ENCODE measurements around the gene EXTL1. TPM values are rescaled to one million over a fixed set of nuclear protein-coding genes. Genes with fewer than 3 reads are reported as not detected.

Gene EXTL1
- total RNA-seq, 4 donors from 2014 or later: not detected

- intact Hi-C loops (cut with DNase I): no loop called here
Measured at GRCh38 chr1:26025060-26025459, 3.5 kb downstream of the EXTL1 start.

GRCh38 chr1:26025517-26025916 is 3.9 kb downstream of the EXTL1 start:
- Histone ChIP-seq H3K4me3 (no peak overlapping the region), H3K36me3 (no peaks in the 10 kb centered on the region), H3K27ac (no peak overlapping the region), H3K27me3 (peaks cover 0 to 2% (median 0%) of the 10 kb centered on the region in 4 donors), H3K4me1 (peaks cover 0 to 12% (median 5%) of the 10 kb centered on the region in 3 donors), H3K9me3 (no peaks in the 10 kb centered on the region)
- intact Hi-C loops (cut with DNase I): no loop called here
- TF ChIP-seq POLR2A (IDR thresholded peaks at IDR 0.05) (no peak), CTCF (IDR thresholded peaks at IDR 0.05) (no peak)
- 60 to 72% methylated on average over 5 of the region's 5 CpGs for WGBS, 2 donors
- DNase-seq: no peak

More at GRCh38 chr1:26025060-26025459, 3.5 kb downstream of the EXTL1 start:
- Histone ChIP-seq H3K4me3 (no peak overlapping the region), H3K27ac (no peak overlapping the region), H3K9me3 (no peaks in the 10 kb centered on the region), H3K4me1 (peaks cover 0 to 12% (median 5%) of the 10 kb centered on the region in 3 donors), H3K36me3 (no peaks in the 10 kb centered on the region), H3K27me3 (no peaks in the 10 kb centered on the region)
- TF ChIP-seq POLR2A (IDR thresholded peaks at IDR 0.05): no peak
- TF ChIP-seq CTCF (IDR thresholded peaks at IDR 0.05): no peak
- no peak for DNase-seq
- WGBS, 2 donors: 71 to 80% methylated on average over 2 of the region's 5 CpGs

GRCh38 chr1:26027716-26028489 is 6.3 kb downstream of the EXTL1 start:
- no peak overlapping the region for H3K4me3 ChIP-seq
- no peaks in the 10 kb centered on the region for H3K4me1 ChIP-seq
- intact Hi-C loops (cut with DNase I): no loop called here
- TF ChIP-seq POLR2A (IDR thresholded peaks at IDR 0.05) (no peak), CTCF (IDR thresholded peaks at IDR 0.05) (no peak)
- 10 to 13% methylated on average over 2 of the region's 3 CpGs for WGBS, 2 donors
- H3K27ac ChIP-seq: no peak overlapping the region
- no peak for DNase-seq
- H3K9me3 ChIP-seq: no peaks in the 10 kb centered on the region
- H3K36me3 ChIP-seq: no peaks in the 10 kb centered on the region
- peaks cover 0 to 16% (median 0%) of the 10 kb centered on the region in 4 donors for H3K27me3 ChIP-seq

- intact Hi-C loops (cut with DNase I): no loop called here
- WGBS, 2 donors: 50 to 96% methylated on average over 2 to 5 of the region's 8 CpGs
- Histone ChIP-seq H3K9me3 (no peaks in the 10 kb centered on the region), H3K4me1 (no peaks in the 10 kb centered on the region), H3K27me3 (peaks cover 0 to 22% (median 0%) of the 10 kb centered on the region in 4 donors), H3K4me3 (no peak overlapping the region), H3K27ac (no peak overlapping the region), H3K36me3 (no peaks in the 10 kb centered on the region)
- no peak for DNase-seq
- TF ChIP-seq POLR2A (IDR thresholded peaks at IDR 0.05) (no peak), CTCF (IDR thresholded peaks at IDR 0.05) (no peak)
Measured at GRCh38 chr1:26028490-26028980, 7.0 kb downstream of the EXTL1 start.

GRCh38 chr1:26029054-26029863 is 7.7 kb downstream of the EXTL1 start:
- H3K36me3 ChIP-seq: no peaks in the 10 kb centered on the region
- no peak for TF ChIP-seq CTCF (IDR thresholded peaks at IDR 0.05)
- TF ChIP-seq POLR2A (IDR thresholded peaks at IDR 0.05): no peak
- intact Hi-C loops (cut with DNase I): no loop called here
- 33 to 76% methylated on average over 1 to 7 of the region's 15 CpGs for WGBS, 2 donors
- no peaks in the 10 kb centered on the region for H3K4me1 ChIP-seq
- no peak for DNase-seq
- no peaks in the 10 kb centered on the region for H3K9me3 ChIP-seq
- no peak overlapping the region for H3K4me3 ChIP-seq
- peaks cover 0 to 29% (median 0%) of the 10 kb centered on the region in 4 donors for H3K27me3 ChIP-seq
- no peak overlapping the region for H3K27ac ChIP-seq

Measured in esophagus squamous epithelium (tissue), 5 donors.